HFF-Myc (cell line): Measurements from ENCODE around the gene BCAS4.

Experiments
- DNase-seq: peaks from one replicate; pipeline ENCODE4 v3.0.0-alpha.2; 2011; ENCODE audit warnings: low read depth; ENCODE audit errors: extremely low read depth
- H3K4me3 ChIP-seq: replicated peaks from 2 replicates; pipeline ENCODE4 v1.5.1; 2011; ENCODE audit warnings: low read depth, mild to moderate bottlenecking, control low read depth, low read length
- TF ChIP-seq, protein P1 (sequence below): IDR thresholded peaks from 2 replicates; pipeline ENCODE4 v1.5.1; 2012; ENCODE audit warnings: mild to moderate bottlenecking, low read depth, low read length, control low read depth; ENCODE audit errors: missing control alignments

The BCAS4 gene

GRCh38 chr20:50904067-50904570, 109.3 kb downstream of the BCAS4 start:
- no peak for DNase-seq
- H3K4me3 ChIP-seq: no peak overlapping the region
- TF ChIP-seq, protein P1, sequence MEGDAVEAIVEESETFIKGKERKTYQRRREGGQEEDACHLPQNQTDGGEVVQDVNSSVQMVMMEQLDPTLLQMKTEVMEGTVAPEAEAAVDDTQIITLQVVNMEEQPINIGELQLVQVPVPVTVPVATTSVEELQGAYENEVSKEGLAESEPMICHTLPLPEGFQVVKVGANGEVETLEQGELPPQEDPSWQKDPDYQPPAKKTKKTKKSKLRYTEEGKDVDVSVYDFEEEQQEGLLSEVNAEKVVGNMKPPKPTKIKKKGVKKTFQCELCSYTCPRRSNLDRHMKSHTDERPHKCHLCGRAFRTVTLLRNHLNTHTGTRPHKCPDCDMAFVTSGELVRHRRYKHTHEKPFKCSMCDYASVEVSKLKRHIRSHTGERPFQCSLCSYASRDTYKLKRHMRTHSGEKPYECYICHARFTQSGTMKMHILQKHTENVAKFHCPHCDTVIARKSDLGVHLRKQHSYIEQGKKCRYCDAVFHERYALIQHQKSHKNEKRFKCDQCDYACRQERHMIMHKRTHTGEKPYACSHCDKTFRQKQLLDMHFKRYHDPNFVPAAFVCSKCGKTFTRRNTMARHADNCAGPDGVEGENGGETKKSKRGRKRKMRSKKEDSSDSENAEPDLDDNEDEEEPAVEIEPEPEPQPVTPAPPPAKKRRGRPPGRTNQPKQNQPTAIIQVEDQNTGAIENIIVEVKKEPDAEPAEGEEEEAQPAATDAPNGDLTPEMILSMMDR: no peak

GRCh38 chr20:50909413-50909812, 114.6 kb downstream of the BCAS4 start:
- no peak for DNase-seq
- H3K4me3 ChIP-seq: no peak overlapping the region
- TF ChIP-seq, protein P1: no peak

GRCh38 chr20:50911030-50911429, 116.2 kb downstream of the BCAS4 start:
- H3K4me3 ChIP-seq: no peak overlapping the region
- peak; percentile 85 for DNase-seq
- TF ChIP-seq, protein P1: no peak

DNA sequence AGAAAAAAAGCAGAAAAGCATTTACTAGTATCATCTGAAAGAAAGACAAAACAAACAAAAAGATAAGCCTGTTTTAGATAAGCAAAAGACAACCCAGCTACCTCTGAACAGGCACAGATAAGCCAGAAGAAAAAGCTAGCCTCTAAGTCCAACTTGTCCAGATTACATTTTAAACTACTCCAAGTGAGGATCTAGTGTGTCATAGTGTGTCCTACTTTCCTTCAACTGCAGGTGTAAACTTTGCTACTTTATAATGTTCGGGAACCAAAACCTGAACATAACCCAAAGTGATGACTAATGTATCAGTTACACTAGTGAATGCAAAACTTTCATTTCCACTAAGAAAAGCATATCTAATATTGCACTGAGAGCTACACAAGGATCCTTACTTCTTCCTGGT, 116.9 kb downstream of the BCAS4 start:
- DNase-seq: no peak
- TF ChIP-seq, protein P1: no peak
- 0 out of 2 replicates have a peak overlapping the region, but pooled peaks have one; percentile 3 for H3K4me3 ChIP-seq

DNA sequence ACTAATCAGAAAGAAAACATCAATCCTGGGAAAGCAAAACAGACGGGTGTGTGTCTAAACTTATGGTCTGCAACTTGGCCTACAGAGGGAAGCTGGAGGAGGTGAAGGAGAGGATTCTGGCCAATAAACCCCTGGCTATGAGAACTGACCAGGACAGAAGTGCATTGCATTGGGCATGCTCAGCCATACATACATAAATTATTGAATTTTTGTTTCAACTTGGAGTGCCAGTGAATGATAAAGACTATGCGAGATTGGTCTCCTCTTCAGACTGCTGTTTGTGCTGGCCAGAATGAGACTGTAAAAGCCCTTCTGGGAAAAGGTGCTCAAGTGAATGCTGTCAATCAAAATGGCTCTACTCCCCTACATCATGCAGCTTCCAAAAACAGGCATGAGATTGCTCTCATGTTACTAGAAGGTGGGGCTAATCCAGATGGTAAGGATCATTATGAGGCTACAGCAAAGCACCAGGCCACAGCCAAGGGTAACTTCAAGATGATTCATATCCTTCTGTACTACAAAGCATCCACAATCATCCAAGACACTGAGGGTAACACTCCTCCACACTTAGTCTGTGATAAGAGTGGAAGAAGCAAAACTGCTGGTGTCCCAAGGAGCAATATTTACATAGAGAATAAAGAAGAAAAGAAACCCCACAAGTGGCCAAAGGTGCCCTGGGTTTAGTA, 119.0 kb downstream of the BCAS4 start:
- H3K4me3 ChIP-seq: no peak overlapping the region
- TF ChIP-seq, protein P1: no peak
- peak; percentile 65 for DNase-seq

- no peak overlapping the region for H3K4me3 ChIP-seq
- DNase-seq: no peak
- TF ChIP-seq, protein P1: no peak
Observed at GRCh38 chr20:50915424-50915823, 120.6 kb downstream of the BCAS4 start.
